ENCODE data around the gene MALT1. TPM values are rescaled to one million over a fixed set of nuclear protein-coding genes. Genes with fewer than 3 reads are reported as not detected.

The MALT1 gene
- total and polyA plus RNA-seq, 9 of the 15 experiments (the other 6 are each of a cell fraction or from before 2014, with no cell fraction given): 0.14 to 1.6 (median 0.32) TPM

- no peak for TF ChIP-seq HES1 (IDR thresholded peaks at IDR 0.05; ENCODE audit: low read depth)
- TF ChIP-seq NFIX (CRISPR knock-in tag; IDR thresholded peaks at IDR 0.05; ENCODE audit: low read depth): peak; percentile 79
- no peak for TF ChIP-seq MLLT1 (IDR thresholded peaks at IDR 0.05)
- TF ChIP-seq NFIC (IDR thresholded peaks at IDR 0.05): peak; percentile 90
- no peak for TF ChIP-seq SAP30 (IDR thresholded peaks at IDR 0.05; ENCODE audit: borderline replicate concordance, insufficient read depth, low read depth, low read length, poor library complexity, severe bottlenecking)
- Histone ChIP-seq H3K4me1 (replicated peaks in 1 of 2; ENCODE audit: control insufficient read depth in 2 of 2, insufficient read depth in 2 of 2, low read length in 2 of 2) (peaks cover 0 to 1% of the 10 kb centered on the region in 2 experiments; a peak in 2 of 5 replicates), H3K9me1 (ENCODE audit: control insufficient read depth, insufficient read depth, low read length) (no peaks in the 10 kb centered on the region), H3K79me2 (ENCODE audit: control insufficient read depth, insufficient read depth, low read length) (no peaks in the 10 kb centered on the region), H3K27ac (ENCODE audit: extremely low read depth, low read depth, low read length) (no peak overlapping the region), H3K36me3 (ENCODE audit: control insufficient read depth, insufficient read depth, low read length) (no peaks in the 10 kb centered on the region), H2AFZ (ENCODE audit: low read depth, low read length) (no peak overlapping the region), H3K4me3 (no peak overlapping the region), H3K4me2 (ENCODE audit: insufficient read depth, low read length) (no peak overlapping the region), H4K20me1 (replicated peaks; ENCODE audit: control insufficient read depth, insufficient read depth, low read length) (no peaks in the 10 kb centered on the region), H3K9ac (ENCODE audit: insufficient read depth in 1 of 2, low read depth in 2 of 2, low read length in 2 of 2) (no peak overlapping the region), H3K27me3 (ENCODE audit: control insufficient read depth in 2 of 2, insufficient read depth in 2 of 2, low read length in 2 of 2) (no peaks in the 10 kb centered on the region), H3K9me3 (replicated peaks; ENCODE audit: control insufficient read depth, insufficient read depth, low read depth, low read length) (no peaks in the 10 kb centered on the region)
- ChIA-PET POLR2A (no interaction called here), CTCF (ENCODE audit: low intra/inter-chr PET ratio) (no interaction called here)
- WGBS (ENCODE audit: insufficient coverage, low coverage, missing lambda C conversion rate): 0% methylated on average over 1 of the region's 1 CpG
- ATAC-seq (no peak), DNase-seq (ENCODE audit: extremely low read depth in 1 of 4, low spot score in 3 of 4) (peak in 2 of 4 experiments; percentile 6), FAIRE-seq (no peak)
- BruUV-seq (replicated peaks): no TSS peak
- intact Hi-C loops (cut with micrococcal nuclease): no loop called here
- in situ Hi-C loops (cut with MboI): no loop called here
Observed at GRCh38 chr18:58699551-58699950, 28.3 kb downstream of the MALT1 start.

Measured in K562 (cell line).